Esophagus (tissue), 2 donors: ENCODE results near the gene IQGAP3. TPM values are rescaled to one million over a fixed set of nuclear protein-coding genes. Genes with fewer than 3 reads are reported as not detected.

Source experiments
- H3K27ac ChIP-seq, 2 donors: one replicate each; pipeline ENCODE4 v1.5.1; 2013; ENCODE audit warnings: low read depth in 2 of 2, mild to moderate bottlenecking in 2 of 2, inconsistent platforms in 1 of 2, low read length in 1 of 2, moderate library complexity in 1 of 2
- H3K27me3 ChIP-seq, 2 donors: one replicate each; pipeline ENCODE4 v1.6.1; 2013; ENCODE audit warnings: low read length in 2 of 2, control low read depth in 1 of 2, mild to moderate bottlenecking in 1 of 2; ENCODE audit not compliant: insufficient read depth in 2 of 2, control insufficient read depth in 1 of 2
- H3K36me3 ChIP-seq, 2 donors: one replicate each; pipeline ENCODE4 v1.6.1; 2013; ENCODE audit warnings: low read length in 1 of 2; ENCODE audit not compliant: control insufficient read depth in 2 of 2, insufficient read depth in 2 of 2
- H3K4me1 ChIP-seq, 2 donors: one replicate each; pipeline ENCODE4 v1.6.1; 2013; ENCODE audit warnings: low read length in 1 of 2; ENCODE audit not compliant: control insufficient read depth in 2 of 2, insufficient read depth in 2 of 2
- H3K4me3 ChIP-seq, 2 donors: one replicate each; pipeline ENCODE4 v1.5.1; 2013; ENCODE audit warnings: low read length in 2 of 2, mild to moderate bottlenecking in 2 of 2, low read depth in 1 of 2, moderate library complexity in 1 of 2
- H3K9me3 ChIP-seq, 2 donors: one replicate each; pipeline ENCODE4 v1.6.1; 2013; ENCODE audit warnings: mild to moderate bottlenecking in 2 of 2, low read depth in 1 of 2, low read length in 1 of 2, moderate library complexity in 1 of 2; ENCODE audit not compliant: control insufficient read depth in 2 of 2, insufficient read depth in 1 of 2
- WGBS, 2 donors: extraction: QIAGEN DNeasy Blood & Tissue Kit; methylation state at CpG; one replicate each; pipeline ENCODE4 v1.1.7; 2013; 5-methylcytosine and 5-hydroxymethylcytosine counted together
- polyA plus RNA-seq, 2 donors: library from polyadenylated mRNA; stranded (reverse); fragments of 200-250 nt; gene quantifications; one replicate each; pipeline ENCODE4 v1.2.3, GENCODE V29; 2013
- donor health status: healthy with polysubstance abuse.
- donor health status: Bipolar disorder and iron deficiency.

The IQGAP3 gene
- polyA plus RNA-seq, 2 donors = 3.8 to 7.8 TPM

- H3K27me3 ChIP-seq = no peaks in the 10 kb centered on the region
- H3K9me3 ChIP-seq = no peaks in the 10 kb centered on the region
- 89 to 93% methylated on average over 10 of the region's 10 CpGs for WGBS, 2 donors
- peaks cover 0 to 2% of the 10 kb centered on the region in 2 donors for H3K36me3 ChIP-seq
- no peak overlapping the region for H3K4me3 ChIP-seq
- H3K4me1 ChIP-seq = no peaks in the 10 kb centered on the region
- H3K27ac ChIP-seq = no peak overlapping the region
These were observed 33.5 kb downstream of the IQGAP3 start for GRCh38 chr1:156538711-156539440.

DNA sequence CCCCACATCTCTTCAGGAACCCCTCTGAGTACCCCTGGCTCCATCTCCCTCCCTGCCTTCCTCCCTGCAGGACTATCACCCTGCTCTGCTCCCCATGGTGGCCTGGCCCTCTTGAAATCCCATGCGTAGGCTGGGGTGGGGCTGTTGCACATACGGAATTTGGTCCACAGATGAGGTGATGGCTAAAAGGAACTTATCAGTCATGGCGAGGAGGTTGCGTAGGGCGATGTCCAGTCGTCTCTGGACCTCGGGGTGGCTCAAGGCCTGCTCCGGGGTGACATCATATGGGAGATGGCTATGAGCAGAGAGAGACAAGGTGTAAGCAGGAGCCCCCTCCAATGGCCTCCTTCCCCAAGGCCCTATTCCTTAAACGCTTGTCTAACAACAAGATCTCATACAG lies 35.3 kb downstream of the IQGAP3 start:
- Histone ChIP-seq H3K36me3 (peaks cover 0 to 5% of the 10 kb centered on the region in 2 donors), H3K27ac (no peak overlapping the region), H3K9me3 (no peaks in the 10 kb centered on the region), H3K4me1 (no peaks in the 10 kb centered on the region), H3K27me3 (no peaks in the 10 kb centered on the region), H3K4me3 (no peak overlapping the region)
- 93 to 95% methylated on average over 9 of the region's 9 CpGs for WGBS, 2 donors

GRCh38 chr1:156534424-156535060 lies 37.8 kb downstream of the IQGAP3 start:
- 87 to 92% methylated on average over 12 of the region's 12 CpGs for WGBS, 2 donors
- Histone ChIP-seq H3K4me3 (no peak overlapping the region), H3K9me3 (no peaks in the 10 kb centered on the region), H3K27me3 (no peaks in the 10 kb centered on the region), H3K27ac (no peak overlapping the region), H3K4me1 (no peaks in the 10 kb centered on the region), H3K36me3 (peaks cover 0 to 5% of the 10 kb centered on the region in 2 donors)

DNA sequence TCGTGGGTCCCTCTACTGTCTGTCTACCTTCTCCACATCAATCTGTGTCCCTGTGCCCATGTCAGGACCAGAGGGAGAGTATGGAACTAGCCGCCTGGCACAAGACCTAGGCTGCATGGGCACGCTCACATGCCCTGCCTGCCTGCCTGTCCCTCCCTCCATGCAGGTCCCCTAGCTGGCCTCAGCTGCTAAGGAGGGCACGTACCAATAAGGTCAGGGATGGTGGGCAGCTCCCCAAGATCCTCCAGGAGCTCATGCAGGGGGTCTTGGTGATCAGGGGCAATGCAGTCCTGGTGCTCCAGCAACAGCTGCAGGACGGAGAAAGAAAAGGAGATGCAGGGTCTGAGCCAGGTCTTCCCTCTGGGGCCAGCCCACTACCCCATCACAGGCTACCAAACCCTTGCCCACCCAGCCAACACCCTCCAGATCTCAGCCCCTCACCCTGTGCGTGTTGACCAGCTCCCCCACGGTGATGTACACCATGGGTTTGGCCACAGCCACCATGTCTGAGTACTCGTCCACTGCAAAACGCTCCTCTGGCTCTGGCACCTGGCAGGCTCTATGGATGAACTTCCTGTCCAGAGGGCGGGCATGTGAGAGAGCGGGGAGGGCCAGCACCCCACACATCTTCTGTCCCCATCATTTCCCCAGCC lies 38.7 kb downstream of the IQGAP3 start:
- no peaks in the 10 kb centered on the region for H3K9me3 ChIP-seq
- peaks cover 0 to 8% of the 10 kb centered on the region in 2 donors for H3K36me3 ChIP-seq
- H3K27ac ChIP-seq = no peak overlapping the region
- 87 to 92% methylated on average over 11 of the region's 11 CpGs for WGBS, 2 donors
- H3K27me3 ChIP-seq = no peaks in the 10 kb centered on the region
- no peak overlapping the region for H3K4me3 ChIP-seq
- H3K4me1 ChIP-seq = no peaks in the 10 kb centered on the region

DNA sequence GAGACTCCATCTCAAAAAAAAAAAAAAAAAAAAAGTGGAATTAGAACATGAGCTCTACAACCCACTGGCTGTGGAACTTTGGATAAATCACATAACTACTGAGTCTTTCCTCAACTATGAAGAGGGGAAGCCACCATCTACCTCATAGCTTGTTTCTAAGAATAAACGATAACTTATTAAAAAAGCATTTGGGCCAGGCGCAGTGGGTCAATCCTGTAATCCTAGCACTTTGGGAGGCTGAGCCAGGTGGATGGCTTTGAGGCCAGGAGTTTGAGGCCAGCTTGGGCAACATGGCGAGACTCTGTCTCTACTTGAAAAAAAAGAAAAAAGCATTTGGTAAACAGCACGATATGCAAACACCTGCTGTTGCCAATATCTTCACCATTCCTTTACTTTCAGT lies 40.0 kb downstream of the IQGAP3 start:
- Histone ChIP-seq H3K27me3 (no peaks in the 10 kb centered on the region), H3K4me1 (peaks cover 0 to 3% of the 10 kb centered on the region in 2 donors), H3K4me3 (no peak overlapping the region), H3K9me3 (no peaks in the 10 kb centered on the region), H3K27ac (no peak overlapping the region), H3K36me3 (peaks cover 0 to 8% of the 10 kb centered on the region in 2 donors)
- WGBS, 2 donors = 92 to 94% methylated on average over 4 of the region's 4 CpGs

DNA sequence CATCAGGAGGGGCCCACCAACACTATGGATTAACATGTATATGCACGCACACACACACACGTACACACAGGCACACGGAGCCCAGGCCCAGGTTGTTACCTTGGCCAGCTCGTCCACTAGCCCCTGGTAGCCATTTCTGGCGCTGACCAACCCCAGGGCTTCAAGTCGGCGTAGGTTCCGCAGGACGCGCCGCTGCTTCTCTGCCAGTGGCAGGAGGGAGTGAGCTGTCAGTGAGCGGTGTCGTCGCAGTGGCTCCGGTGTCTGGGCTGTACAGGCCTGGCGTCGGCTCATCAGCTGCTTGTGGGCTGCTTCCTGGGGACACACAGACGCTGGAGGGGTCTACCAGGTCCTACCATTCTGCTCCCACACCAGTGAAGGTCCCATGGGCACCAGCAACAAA lies 42.4 kb downstream of the IQGAP3 start:
- Histone ChIP-seq H3K36me3 (peaks cover 0 to 5% of the 10 kb centered on the region in 2 donors), H3K9me3 (no peaks in the 10 kb centered on the region)
- 96 to 97% methylated on average over 18 of the region's 18 CpGs for WGBS, 2 donors

GRCh38 chr1:156528875-156529425 lies 43.4 kb downstream of the IQGAP3 start:
- H3K27me3 ChIP-seq = no peaks in the 10 kb centered on the region
- peaks cover 0 to 5% of the 10 kb centered on the region in 2 donors for H3K36me3 ChIP-seq
- peaks cover 0 to 3% of the 10 kb centered on the region in 2 donors for H3K4me1 ChIP-seq
- 89 to 91% methylated on average over 8 of the region's 8 CpGs for WGBS, 2 donors
- H3K27ac ChIP-seq = no peak overlapping the region
- H3K9me3 ChIP-seq = no peaks in the 10 kb centered on the region
- H3K4me3 ChIP-seq = no peak overlapping the region

More for the DNA sequence above, 42.4 kb downstream of the IQGAP3 start:
- no peak overlapping the region for H3K27ac ChIP-seq
- no peak overlapping the region for H3K4me3 ChIP-seq
- peaks cover 0 to 3% of the 10 kb centered on the region in 2 donors for H3K4me1 ChIP-seq
- H3K27me3 ChIP-seq = no peaks in the 10 kb centered on the region

GRCh38 chr1:156528231-156528630 lies 44.1 kb downstream of the IQGAP3 start:
- H3K27ac ChIP-seq = no peak overlapping the region
- H3K9me3 ChIP-seq = no peaks in the 10 kb centered on the region
- H3K36me3 ChIP-seq = peaks cover 0 to 5% of the 10 kb centered on the region in 2 donors
- H3K4me3 ChIP-seq = no peak overlapping the region
- peaks cover 0 to 3% of the 10 kb centered on the region in 2 donors for H3K4me1 ChIP-seq
- no peaks in the 10 kb centered on the region for H3K27me3 ChIP-seq
- 70 to 72% methylated on average over 5 of the region's 5 CpGs for WGBS, 2 donors

DNA sequence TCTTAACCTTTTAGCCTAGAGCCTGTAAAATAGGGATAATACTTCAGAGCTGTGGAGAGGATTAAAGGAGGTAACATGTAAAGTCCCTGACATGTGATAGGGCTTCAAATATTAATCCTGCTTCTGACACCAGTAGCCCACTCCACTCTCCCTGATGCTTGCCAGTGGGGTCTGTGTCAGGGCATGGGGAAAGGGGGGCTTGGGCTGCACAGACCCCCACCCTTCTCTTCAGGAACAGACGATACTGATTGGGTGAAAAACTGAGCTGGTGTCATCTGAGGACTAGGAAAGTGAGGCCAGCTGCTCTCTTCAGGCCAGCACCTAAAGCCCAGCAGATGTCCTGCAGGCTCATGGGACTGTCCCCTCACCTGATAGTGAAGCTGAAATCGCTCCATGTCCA lies 44.8 kb downstream of the IQGAP3 start:
- 86 to 91% methylated on average over 2 of the region's 2 CpGs for WGBS, 2 donors
- H3K4me3 ChIP-seq = no peak overlapping the region
- peaks cover 0 to 2% of the 10 kb centered on the region in 2 donors for H3K36me3 ChIP-seq
- peaks cover 0 to 3% of the 10 kb centered on the region in 2 donors for H3K4me1 ChIP-seq
- no peak overlapping the region for H3K27ac ChIP-seq
- no peaks in the 10 kb centered on the region for H3K27me3 ChIP-seq
- H3K9me3 ChIP-seq = no peaks in the 10 kb centered on the region
